Amniotic stem cell (primary cell): ENCODE data around the gene ELOVL7.
"Not testable (repeated sequence)": the region's sequence is repeated elsewhere in the genome, so short reads cannot be mapped to it uniquely, and the experiment has no call there.

ENCODE experiments used
- DNase-seq: peaks from one replicate; lab custom pipeline; 2025; lab: John Stamatoyannopoulos, UW

The ELOVL7 gene

GRCh38 chr5:60830581-60831127 lies 13.4 kb downstream of the ELOVL7 start:
- DNase-seq = no peak

GRCh38 chr5:60829490-60830266 lies 14.4 kb downstream of the ELOVL7 start:
- no peak for DNase-seq

GRCh38 chr5:60827201-60827600 lies 16.9 kb downstream of the ELOVL7 start:
- no peak for DNase-seq

- DNase-seq = no peak
These were observed 17.4 kb downstream of the ELOVL7 start for GRCh38 chr5:60826653-60827052.

GRCh38 chr5:60823574-60823973 lies 20.5 kb downstream of the ELOVL7 start:
- no peak for DNase-seq

GRCh38 chr5:60822285-60822556 lies 21.8 kb downstream of the ELOVL7 start:
- no peak for DNase-seq

- DNase-seq = no peak
These were observed 22.4 kb downstream of the ELOVL7 start for GRCh38 chr5:60821488-60822284.

GRCh38 chr5:60820593-60821487 lies 23.2 kb downstream of the ELOVL7 start:
- DNase-seq = no peak

GRCh38 chr5:60816138-60816537 lies 27.9 kb downstream of the ELOVL7 start:
- not testable (repeated sequence) for DNase-seq

GRCh38 chr5:60814498-60814897 lies 29.6 kb downstream of the ELOVL7 start:
- DNase-seq = no peak

GRCh38 chr5:60812426-60812825 lies 31.6 kb downstream of the ELOVL7 start:
- no peak for DNase-seq

GRCh38 chr5:60811105-60811504 lies 33.0 kb downstream of the ELOVL7 start:
- DNase-seq = no peak

GRCh38 chr5:60810438-60811085 lies 33.5 kb downstream of the ELOVL7 start:
- no peak for DNase-seq

- no peak for DNase-seq
These were observed 34.1 kb downstream of the ELOVL7 start for GRCh38 chr5:60809891-60810425.

GRCh38 chr5:60806591-60807243 lies 37.4 kb downstream of the ELOVL7 start:
- no peak for DNase-seq

GRCh38 chr5:60805463-60805862 lies 38.6 kb downstream of the ELOVL7 start:
- no peak for DNase-seq

- no peak for DNase-seq
These were observed 40.4 kb downstream of the ELOVL7 start for GRCh38 chr5:60803712-60804111.

GRCh38 chr5:60802986-60803385 lies 41.1 kb downstream of the ELOVL7 start:
- no peak for DNase-seq

- no peak for DNase-seq
These were observed 41.8 kb downstream of the ELOVL7 start for GRCh38 chr5:60802226-60802625.

GRCh38 chr5:60797482-60798153 lies 46.5 kb downstream of the ELOVL7 start:
- DNase-seq = no peak
